Measurements from ENCODE around the gene UNC45A.
"Not testable (repeated sequence)": the region's sequence is repeated elsewhere in the genome, so short reads cannot be mapped to it uniquely, and the experiment has no call there.

UNC45A gene

DNA sequence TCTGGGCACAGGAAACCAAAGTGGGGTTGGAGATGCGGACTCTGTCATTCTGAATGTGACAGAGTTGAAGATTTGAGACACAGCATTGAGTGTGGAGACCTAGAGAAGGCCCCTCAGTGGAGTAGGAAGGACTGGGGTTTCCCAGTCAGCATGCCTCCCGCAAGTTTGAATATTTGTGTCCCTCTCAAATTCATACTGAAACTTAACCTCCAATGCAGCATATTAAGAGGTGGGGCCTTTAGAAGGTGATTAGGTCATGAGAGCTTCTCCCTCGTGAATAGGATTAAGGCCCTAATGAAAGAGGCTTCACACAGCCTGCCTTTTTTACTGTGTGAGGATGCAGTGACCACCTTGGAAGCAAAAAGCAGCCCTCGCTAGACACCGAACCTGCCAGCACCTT, 10.7 kb upstream of the UNC45A start:
- TF ChIP-seq, protein P1, sequence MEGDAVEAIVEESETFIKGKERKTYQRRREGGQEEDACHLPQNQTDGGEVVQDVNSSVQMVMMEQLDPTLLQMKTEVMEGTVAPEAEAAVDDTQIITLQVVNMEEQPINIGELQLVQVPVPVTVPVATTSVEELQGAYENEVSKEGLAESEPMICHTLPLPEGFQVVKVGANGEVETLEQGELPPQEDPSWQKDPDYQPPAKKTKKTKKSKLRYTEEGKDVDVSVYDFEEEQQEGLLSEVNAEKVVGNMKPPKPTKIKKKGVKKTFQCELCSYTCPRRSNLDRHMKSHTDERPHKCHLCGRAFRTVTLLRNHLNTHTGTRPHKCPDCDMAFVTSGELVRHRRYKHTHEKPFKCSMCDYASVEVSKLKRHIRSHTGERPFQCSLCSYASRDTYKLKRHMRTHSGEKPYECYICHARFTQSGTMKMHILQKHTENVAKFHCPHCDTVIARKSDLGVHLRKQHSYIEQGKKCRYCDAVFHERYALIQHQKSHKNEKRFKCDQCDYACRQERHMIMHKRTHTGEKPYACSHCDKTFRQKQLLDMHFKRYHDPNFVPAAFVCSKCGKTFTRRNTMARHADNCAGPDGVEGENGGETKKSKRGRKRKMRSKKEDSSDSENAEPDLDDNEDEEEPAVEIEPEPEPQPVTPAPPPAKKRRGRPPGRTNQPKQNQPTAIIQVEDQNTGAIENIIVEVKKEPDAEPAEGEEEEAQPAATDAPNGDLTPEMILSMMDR (conservative IDR thresholded peaks at IDR 0.05; ENCODE audit: low read length): no peak
- no peak overlapping the region for H3K4me3 ChIP-seq (ENCODE audit: low read length)
- DNase-seq (ENCODE audit: low read depth): no peak

DNA sequence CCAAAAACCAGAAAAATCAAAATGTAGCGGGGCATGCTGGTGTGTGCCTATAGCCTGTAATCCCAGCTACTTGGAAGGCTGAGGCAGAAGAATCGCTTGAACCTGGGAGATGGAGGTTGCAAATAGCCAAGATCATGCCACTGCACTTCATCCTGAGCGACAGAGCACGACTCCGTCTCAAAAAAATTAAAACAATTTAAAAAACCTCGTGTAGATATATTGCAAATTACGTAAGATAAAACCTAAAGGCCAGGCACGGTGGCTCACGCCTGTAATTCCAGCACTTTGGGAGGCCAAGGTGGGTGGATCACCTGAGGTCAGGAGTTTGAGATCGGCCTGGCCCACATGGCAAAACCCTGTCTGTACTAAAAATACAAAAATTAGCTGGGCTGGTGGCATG, 8.3 kb upstream of the UNC45A start:
- DNase-seq (ENCODE audit: low read depth); H3K4me3 ChIP-seq (ENCODE audit: low read length): not testable (repeated sequence)

DNA sequence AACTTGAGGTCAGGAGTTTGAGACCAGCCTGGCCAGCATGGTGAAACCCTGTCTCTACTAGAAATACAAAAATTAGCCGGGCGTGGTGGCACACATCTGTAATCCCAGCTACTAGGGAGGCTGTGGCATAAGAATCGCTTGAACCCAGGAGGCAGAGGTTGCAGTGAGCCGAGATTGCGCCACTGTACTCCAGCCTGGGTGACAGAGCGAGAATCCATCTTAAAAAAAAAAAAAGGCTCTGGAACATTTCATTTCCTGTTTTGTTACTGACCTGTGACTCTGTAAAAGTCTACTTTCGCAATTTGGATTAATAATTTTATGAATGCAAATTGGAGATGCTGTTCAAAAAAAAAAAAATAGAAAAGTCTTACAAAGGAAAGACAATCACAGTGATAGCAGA, 7.0 kb upstream of the UNC45A start:
- not testable (repeated sequence) for H3K4me3 ChIP-seq (ENCODE audit: low read length); DNase-seq (ENCODE audit: low read depth)

DNA sequence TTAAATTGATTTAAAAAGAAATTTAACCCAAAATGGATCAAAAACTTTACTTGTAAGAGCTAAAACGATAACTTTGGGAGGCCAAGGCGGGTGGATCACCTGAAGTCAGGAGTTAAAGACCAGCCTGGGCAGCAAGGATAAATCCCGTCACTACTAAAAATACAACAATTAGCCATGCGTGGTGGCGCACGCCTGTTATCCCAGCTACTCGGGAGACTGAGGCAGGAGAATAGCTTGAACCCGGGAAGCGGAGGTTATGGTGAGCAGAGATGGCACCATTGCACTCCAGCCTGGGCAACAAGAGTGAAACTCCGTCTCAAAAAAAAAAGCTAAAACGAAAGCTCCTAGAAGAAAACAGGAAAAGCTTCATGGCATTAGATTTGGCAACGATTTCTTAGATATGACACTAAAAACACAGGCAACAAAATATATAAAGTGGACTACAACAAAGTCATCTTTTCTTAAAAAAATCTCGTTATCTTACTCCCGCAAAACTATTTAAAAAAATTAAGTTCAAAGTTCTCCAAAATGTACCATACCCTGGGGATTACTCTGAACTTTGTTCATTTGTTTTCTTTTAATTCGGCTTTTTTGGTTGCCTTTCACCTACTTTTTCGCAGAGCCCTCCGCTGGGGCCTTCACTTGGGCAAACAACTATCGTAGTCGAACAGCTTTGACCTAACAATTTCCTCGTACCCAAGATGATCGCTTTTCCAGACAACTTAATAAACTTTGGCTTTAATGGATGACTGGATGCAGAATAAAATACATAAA, 5.7 kb upstream of the UNC45A start:
- no peak for DNase-seq (ENCODE audit: low read depth)
- TF ChIP-seq, protein P1 (conservative IDR thresholded peaks at IDR 0.05; ENCODE audit: low read length): no peak
- peak overlapping the region; percentile 71 for H3K4me3 ChIP-seq (ENCODE audit: low read length)

DNA sequence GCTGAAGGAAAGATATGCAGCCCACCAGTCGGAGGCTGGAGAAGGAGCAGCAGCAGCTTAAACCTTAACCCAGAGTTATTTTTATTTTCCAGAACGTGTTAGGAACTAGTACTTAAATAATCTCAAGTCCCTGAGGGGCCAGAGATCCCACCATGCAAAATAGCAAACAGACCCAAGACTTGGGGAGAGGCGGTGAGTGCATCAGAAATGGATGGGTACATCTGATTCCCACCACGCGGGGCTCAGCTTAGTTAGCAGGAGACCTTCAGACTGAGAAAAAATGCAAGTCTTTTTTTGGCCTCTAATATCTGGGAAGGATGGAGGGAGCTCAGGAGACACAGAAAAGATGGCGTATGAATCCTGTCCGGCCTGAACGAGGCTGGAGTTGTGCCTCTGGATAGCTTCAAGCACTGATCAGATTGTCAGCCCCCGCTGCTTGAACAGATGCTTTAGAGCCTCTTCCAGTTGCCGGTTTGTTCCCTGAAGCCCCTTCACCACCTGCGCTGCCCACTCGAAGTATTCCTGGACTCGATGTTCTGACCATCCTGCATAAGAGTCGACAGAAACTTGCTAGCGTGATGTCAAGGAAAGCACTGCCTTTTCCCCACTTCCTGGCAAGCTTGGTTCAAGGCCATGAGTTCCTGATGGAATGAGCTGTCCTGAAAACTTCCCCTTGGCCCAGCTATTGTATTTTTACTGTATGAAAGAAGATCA, 4.1 kb upstream of the UNC45A start:
- H3K4me3 ChIP-seq (ENCODE audit: low read length): peak overlapping the region; percentile 71
- TF ChIP-seq, protein P1 (conservative IDR thresholded peaks at IDR 0.05; ENCODE audit: low read length): no peak
- peak; percentile 37 for DNase-seq (ENCODE audit: low read depth)

DNA sequence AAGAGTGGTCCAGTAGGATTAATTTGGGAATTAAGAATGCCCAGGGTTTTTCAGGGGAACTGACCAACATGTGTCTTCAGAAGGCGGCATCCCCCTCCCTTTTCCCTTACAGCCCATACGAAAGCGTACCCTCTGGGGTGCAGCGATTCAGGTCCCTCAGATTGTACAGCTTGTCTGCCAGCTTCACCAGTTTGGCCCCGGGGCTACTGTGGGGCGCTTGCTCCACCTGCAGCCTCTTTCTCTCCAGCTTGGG, 3.6 kb upstream of the UNC45A start:
- peak overlapping the region; percentile 92 for H3K4me3 ChIP-seq (ENCODE audit: low read length)
- DNase-seq (ENCODE audit: low read depth): no peak
- TF ChIP-seq, protein P1 (conservative IDR thresholded peaks at IDR 0.05; ENCODE audit: low read length): no peak

DNA sequence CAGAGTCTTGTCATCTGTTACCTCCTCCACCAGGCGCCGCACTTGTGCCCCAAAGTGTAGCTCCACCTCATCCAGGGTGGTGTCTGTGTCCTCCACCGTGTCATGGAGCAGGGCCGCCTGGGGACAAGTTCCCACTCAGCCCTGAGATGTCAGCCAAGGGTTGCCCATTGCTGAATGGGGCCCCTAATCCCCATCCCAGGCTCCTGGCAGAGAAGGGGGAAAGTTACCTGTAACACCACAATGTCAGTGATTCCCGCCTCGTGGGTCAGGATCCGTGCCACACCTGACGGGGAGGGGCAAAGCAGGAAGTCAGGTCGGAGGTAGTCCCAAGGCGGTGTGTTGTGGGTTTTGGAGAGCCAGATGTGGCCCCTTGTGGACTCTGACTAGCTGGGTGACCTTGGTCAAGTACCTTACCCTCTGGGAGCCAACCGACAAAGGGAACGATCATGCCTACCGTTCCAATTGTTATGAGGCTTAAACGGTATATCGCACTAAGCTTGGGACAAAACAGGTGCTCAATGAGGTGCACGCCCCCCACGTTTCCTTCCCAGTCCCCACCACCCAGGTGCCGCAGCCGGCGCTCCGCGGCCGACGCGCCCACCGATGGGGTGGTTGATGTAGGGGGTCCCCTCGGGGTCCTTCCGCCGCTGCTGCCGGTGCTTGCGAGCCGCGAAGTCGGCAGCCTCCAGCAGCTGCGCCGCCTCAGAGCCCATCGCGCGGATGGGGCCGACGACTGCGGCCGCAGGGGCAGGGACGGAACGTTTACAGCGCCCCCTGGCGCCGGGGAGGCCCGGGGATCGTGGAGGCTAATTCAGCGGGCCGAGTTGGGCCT, 3.0 kb upstream of the UNC45A start, which contains the start of gene HDDC3:
TSS of gene HDDC3 (minus strand) at position 722 of the 832 bp plus-strand sequence. CDS start at position 713, 9 bp downstream.
- DNase-seq (ENCODE audit: low read depth): peak; percentile 78
- TF ChIP-seq, protein P1 (conservative IDR thresholded peaks at IDR 0.05; ENCODE audit: low read length): peak; percentile 71
- peak within 1 kb of the TSS; percentile 92 for H3K4me3 ChIP-seq (ENCODE audit: low read length)

DNA sequence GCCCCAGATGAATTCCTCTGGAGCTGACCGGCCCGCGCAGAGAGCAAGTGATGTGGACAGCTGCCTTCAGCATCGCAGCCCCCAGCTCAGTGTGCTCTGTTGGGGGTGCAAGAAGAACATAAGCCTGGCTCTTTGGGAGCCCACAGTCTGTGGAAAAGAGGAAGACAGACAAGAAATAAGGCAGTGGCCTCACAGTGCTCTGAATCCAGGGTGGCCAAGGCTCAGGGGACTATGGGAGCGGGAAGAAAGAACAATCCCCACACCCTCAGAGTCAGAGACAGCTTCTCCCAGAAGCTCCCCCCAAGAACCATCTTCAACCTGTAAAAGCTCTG, 2.5 kb upstream of the UNC45A start:
- no peak overlapping the region for H3K4me3 ChIP-seq (ENCODE audit: low read length)
- DNase-seq (ENCODE audit: low read depth): no peak
- TF ChIP-seq, protein P1 (conservative IDR thresholded peaks at IDR 0.05; ENCODE audit: low read length): no peak
